Glomerular endothelial cell (primary cell): Measurements from ENCODE around the gene DUSP10. TPM values are rescaled to one million over a fixed set of nuclear protein-coding genes. Genes with fewer than 3 reads are reported as not detected.

Experiments
- DNase-seq: peaks from one replicate; pipeline ENCODE4 v3.0.0-alpha.2; 2011; ENCODE audit warnings: low read depth, low spot score; ENCODE audit errors: extremely low read depth
- total RNA-seq: library from RNA; depleted of rRNA; stranded (reverse); fragments of >200 nt; gene quantifications from 2 replicates; pipeline ENCODE4 v1.2.3, GENCODE V29; 2015

Gene DUSP10
- total RNA-seq, 1 donor from 2014 or later = 5.4 TPM

DNA sequence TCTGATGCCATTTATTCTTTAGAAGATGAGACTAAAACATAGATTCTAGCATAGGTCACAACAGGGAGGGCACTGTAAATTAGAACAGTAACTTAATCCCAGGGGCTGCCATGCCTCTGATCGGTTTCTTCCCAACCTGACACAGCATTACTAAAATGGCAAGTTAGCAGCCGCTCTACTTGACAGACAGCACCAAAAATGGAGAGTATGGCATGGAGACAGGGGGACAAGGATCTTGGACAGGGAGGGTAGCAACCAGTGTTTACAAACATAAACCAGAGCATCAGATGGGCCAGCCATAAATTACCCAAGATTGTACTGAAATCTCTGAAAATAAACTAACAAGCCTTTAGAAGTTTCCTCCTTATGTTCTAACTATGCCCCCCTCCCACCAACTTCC lies 5.9 kb downstream of the DUSP10 start:
- DNase-seq = no peak

DNA sequence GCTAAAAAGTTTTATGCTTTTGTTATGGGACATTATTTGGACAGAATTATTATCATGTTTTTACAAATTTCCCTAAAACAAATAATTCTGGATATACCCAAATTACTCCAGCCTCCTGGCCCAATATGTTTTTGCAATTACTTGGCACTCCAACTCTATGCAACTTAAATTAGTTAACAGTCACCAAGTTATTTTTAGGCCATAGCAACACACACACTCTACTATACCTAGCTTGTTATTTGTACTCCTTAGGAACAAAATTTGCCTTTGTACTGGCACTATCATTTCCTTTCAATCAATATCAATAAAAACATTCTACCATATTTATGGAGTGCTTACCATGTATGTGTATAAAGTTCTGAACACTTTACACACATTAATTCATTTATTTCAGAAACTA lies 7.7 kb downstream of the DUSP10 start:
- DNase-seq = no peak

DNA sequence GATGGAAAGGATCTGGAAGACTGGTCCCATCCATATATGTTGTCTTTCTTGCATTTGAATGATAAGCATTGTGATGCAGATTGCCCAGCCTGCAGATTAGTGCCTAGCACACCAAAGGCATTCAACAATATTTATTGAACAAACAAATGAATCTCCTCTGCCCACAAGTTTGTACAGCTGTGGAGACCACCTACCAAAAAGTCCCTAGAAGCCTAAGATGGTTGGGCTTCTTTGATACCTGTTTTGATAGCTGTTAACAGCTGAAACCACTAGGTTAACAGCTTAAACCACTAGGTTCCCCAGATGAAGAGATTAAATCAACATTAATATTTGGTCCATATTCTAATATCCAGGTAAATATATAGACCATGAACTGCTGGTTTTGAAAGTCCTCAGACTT lies 9.8 kb downstream of the DUSP10 start:
- no peak for DNase-seq

DNA sequence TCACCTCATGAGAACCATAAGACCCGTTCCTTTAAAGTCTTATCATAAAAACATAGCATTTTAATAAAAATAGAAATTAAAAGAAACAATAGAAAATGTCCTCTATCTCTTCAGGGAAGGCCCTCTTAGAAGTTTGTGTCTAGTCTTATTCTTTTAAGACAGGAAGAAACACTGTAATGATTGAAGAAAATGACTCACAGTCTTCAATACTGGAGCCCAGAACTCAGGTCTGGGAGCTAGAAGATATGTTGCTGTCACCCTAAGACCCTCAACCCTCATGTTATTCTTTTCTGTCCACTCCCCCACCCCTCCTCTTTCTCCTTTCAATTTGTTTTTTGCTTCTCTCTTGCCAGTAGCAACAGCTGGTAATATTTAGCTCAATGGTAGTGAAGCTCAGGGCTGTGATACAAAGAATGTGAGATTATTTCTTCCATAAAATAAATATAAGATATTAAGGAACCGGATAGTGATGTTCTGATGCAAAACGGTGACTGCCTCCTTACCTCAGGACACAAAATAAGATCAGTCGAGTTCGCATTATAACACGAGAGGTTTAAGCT lies 12.0 kb downstream of the DUSP10 start:
- no peak for DNase-seq

DNA sequence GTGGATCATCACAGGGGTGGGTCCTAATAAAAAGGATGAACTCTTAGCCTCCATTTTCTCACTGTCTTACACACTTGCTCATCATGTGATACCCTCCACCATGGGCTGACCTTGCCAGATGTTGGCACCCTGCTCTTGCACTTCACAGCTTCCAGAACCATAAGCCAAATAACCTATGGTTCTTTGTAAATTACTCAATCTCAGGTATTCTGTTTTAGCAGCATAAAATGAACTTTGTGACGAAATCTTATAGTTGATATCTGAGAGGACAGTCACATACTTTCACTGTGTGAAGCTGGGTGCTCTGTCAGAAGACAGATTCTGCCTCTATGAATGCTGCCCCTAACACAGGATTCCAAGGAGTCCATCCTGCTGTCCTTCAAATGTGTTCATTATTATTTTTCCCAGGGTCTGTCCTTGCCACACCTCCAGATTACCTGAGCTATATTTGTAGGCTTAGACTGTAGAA lies 13.8 kb downstream of the DUSP10 start:
- no peak for DNase-seq

DNA sequence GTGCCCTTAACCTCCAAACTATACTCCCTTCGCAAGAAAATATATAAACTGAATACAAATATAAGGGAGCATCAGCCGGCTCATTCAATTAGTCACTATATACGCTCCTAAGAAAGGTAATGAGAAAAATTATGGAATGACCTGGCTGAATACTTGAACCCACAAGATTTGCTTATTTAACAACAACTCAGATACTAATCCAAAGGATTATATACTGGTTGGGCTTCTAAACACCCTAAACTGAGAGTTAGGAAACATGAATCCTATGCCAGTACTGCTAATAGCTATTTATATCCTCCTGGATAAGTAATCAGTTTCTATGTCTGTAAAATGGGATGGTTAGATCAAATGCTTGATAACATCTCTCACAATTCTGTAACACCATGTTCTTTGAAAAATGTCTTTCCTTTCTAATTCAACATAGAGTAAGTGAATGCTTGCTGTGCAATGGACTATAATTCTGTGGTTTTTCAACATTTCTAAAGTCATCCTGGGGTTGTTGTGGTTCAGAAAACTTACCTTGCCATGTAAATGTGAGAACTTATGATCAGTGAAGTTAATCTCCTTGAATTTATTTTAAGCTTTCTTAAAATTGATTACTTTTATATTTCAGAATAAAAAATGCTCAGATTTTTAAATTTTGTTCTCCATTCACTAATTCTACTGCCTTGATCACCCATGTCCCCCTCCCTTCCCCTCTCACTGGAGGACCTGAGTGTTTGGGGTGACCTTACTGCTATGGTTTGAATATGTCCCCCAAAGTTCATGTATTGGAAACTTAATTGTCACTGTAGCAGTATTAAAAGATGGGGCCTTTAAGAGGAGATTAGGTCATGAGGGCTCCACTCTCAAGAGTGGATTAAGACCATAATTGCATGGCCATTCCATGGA lies 14.5 kb downstream of the DUSP10 start:
- DNase-seq = no peak

DNA sequence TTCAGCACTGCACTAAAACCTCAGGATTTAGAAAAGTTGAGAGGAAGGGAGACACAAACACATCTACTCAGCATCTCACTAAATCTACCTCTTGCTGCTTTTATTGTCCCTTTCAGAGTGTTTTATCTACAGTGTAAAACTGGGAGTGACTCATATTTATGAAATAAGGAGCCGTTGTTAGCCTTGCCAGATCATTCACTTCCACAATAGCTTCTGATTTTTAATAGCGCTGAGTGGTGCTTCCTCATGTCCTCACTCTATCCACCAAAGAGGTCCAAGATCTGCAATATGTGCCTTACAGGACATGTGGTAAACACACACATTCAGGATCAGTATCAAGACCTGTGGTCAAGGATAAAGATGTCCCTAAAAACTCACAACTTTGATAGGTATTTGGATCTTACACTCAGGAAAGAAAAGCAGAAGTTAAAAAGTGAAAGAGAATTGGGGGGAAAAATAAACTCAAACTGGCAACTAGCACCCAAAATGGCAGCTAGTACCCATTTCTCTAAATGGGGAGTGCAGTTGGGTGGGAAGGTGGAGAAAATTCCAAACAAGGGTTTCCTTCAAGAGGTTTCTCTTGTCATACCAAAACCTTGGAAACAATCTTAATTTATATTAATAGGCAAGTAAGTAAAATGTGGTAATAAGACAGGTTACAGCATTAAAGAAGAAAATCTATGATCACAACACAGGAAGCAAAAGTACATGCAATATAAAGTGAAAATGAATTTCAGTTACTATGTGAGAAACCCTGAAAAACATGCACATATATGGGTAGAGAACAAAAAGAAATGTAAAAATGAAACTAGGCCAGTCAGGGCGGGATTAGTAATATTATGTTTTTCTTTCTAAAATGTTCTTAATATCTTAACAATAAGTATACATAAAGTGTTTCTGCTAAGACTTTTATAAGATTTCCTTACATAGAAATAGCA lies 15.9 kb downstream of the DUSP10 start:
- no peak for DNase-seq

DNA sequence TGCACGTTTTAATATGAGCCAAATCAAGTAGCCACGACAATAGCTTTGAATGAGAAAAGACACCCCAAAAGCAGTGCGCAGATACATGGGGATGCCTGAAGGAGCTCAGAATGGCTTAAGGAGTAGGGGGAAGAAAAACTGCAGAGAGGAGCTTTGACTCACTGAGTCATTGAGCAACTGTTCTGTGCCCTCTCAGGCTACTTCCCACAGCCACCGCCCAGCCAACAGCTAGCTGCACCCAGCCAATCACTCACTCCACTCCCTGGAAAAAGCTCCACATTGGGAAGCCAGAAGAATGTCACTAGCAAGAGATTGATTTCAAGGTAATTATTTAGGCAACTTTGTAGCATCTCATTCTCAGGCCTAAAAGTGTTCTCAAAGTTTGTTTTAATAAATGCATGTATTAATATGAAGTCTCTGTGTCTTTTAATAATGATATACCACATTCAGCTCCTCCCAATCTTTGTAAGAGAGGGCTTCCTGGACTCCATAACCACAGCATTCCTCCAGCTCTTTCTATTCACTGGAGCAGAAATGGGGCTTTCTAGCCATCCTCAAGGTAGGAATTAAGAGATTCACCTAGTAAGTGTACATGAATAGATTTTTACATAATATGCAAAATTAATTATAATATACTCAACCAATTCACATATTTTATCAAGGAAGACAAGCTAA lies 16.8 kb downstream of the DUSP10 start:
- no peak for DNase-seq

DNA sequence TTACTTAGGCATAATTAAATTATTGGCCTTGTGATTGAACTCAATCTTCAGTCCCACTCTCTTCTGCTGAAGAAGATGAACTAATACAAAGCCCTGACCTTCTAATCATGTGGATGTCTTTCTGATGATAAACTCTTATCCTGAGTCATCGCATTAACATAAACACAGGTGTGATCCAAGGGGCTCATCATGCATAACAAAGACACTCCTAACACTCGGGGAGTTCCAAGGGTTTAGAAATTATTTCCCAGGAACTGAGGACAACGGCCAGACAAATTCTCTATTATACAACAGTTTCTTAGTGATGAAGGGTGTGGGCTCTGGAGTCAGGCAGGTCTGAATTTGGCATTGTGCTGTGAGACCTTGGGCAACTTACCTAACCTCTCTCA lies 18.0 kb downstream of the DUSP10 start:
- DNase-seq = no peak

DNA sequence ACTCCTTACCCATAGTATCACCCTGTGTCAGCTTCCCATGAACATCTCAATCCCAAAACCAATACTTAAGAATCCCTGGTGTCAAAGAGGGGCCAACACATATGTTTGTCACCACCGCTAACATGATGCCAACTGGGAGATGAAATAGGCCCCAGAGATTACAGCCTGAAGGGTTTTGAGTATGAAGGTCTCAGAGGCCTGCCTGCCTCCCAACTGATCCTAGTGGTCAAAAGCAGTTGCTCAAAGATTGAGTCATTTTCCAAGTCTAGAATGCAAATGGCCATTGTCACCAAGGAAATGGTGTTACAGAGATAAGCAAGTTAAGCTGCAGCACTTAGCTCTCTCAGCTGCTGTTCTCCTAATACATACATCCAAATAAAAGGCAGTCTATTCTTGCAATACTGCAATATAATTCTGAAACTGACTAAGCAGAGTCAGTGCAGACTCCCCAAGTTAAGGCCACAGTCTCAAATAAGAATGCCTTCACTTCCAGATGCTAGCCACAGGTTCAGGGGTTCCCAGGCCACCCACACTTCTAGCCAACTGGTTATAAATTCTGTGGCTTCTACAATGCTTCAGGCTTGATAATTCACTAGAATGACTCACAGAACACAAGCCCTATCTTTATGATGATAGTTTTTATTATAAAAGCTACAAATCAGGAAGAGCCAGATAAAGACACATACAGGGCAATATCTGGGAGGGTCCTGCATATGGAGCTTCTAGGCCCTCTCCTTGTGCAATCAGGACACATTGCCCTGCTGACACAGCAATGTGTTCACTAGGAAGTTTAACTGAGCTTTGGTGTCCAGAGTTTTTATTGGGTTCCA lies 18.7 kb downstream of the DUSP10 start:
- no peak for DNase-seq

DNA sequence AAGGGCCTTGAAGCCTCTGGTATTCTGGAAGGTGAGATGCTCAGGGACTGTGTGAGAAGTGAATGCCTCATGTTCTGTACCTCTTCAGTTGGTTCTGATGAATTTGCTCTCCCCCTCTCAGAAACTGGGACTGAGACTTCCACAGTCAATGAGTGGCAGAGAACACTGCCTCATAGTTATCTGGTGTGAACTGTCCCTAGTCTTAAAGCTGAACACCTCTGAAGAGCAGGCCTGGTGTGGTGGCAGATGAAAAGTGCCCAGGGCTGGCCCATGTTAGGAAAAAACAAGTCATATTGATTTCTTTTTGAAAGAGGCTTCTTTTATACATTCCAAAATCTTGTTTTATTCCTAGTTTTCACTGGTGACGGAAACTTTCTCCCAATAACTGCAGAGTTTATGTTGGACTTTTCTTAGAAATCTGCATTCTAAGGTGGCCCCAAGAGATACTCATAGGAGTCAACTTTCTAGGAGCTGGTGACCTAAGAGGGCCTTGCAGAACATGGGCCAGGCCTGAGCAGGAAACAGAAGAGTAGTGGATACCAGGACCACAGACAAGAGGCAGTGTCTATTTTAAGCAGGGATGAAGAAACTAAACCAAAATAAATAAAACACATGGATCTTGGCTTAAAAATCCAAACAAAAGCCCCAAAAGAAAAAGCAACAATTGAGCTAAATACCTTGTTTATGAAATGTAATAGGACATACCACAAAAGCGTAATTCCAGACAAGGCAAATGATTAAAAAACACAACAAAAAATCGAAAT lies 19.5 kb downstream of the DUSP10 start:
- DNase-seq = no peak

DNA sequence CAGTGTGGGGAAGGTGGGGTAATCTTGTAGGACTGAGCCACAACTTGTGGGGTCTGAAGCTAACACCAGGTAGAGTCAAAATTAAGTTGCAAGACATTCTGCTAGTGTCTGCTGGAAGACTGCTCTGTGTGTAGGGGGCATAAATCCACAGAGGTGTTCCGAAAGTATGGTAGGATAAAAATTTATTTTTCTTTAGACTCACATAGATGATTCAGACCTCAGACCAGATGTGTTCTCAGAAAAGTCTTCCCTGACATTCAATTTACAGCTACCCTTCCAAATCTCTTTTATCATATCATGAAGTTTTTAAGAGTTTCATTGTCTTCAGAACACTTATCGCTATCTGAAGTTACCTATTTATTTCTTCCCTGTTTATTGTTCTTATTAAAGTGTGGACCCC lies 21.3 kb downstream of the DUSP10 start:
- DNase-seq = no peak

DNA sequence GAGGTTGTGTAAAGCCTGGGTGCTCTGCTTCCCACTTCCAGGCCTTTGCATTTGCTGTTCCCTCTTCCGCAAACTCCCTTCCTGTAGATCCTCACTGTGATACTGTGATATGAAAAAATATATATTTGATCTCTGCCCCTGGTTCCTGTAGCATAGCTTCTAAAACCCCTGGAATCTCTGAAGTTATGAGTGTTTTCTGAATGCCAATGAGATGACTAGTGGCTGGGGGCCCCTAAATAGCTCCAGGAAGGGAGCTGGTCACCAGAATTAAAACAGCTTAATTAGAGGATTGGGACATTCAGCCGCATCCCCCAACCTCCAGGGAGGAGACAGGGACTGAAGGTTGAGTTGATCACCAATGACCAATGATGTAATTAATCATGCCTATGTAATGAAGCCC lies 21.9 kb downstream of the DUSP10 start:
- DNase-seq = no peak

DNA sequence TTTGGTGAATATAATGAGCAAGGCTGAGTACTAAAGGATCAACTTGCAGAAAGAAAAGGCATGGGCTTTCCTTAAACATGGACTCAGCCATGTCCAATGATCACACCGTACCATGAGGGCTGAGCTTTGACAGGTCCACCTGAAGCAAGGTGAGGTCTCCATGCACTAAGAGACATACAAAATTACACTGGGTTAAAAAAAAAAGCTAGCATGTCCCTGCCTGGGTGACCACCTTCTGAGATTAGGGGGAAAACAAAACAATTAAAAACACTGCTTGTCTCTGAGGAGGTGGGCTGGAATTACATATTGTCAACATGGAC lies 22.7 kb downstream of the DUSP10 start:
- DNase-seq = no peak

DNA sequence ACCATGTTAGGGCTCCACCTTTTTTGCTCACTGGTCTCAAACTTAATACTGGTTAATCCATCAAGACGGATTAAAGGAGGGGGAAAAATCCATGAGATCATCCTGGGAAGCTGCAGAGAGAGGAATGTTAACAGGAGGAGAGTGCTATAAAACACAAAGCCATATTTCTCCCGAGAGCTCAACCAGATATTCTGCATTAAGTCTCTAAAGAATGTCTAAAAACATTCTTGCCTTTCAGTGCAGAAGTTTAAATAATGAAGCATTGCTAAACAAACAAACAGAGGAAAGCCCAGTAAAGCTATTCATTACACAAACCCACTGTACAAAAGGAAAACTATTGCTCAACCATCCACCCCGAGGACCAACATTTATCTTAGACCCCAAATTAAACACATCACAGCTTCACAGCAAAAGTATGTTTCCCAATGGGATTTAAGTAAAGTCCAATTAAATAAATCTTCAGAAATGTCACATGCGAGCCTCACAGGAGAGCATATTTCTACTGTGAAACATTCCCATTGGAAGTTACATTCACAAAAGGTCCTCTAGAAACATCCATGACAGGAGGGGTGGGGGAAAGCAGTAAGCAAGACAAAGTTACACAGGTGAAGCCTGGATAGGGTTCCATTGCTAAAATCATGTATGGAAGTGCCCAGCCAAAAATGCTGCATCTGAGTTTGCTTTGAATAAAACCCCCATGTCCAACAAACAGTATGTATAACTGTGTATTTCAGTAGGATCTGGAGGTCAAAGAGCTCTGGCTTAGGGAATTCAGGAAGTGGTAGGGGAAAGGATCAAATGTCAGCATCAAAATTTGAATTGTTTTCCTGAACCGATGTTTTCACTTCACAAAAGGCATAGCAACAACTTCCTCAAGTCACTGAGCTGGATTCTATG lies 23.3 kb downstream of the DUSP10 start:
- DNase-seq = no peak

DNA sequence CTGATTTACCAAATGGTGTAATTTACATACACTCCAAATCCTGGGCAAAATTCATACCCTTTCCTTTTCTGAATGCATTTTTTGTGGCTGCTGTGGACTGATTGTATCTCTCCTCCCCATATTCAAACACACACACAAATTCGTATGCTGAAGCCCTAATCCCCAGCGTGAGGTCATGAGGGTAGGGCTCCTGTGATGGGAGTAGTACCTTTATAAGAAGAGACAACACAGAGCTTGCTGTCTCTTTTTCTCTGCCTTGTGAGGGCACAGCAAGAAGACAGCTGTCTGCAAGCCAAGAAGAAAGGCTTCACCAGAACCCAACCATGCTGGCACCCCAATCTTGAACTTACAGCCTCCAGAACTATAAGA lies 24.4 kb downstream of the DUSP10 start:
- no peak for DNase-seq

DNA sequence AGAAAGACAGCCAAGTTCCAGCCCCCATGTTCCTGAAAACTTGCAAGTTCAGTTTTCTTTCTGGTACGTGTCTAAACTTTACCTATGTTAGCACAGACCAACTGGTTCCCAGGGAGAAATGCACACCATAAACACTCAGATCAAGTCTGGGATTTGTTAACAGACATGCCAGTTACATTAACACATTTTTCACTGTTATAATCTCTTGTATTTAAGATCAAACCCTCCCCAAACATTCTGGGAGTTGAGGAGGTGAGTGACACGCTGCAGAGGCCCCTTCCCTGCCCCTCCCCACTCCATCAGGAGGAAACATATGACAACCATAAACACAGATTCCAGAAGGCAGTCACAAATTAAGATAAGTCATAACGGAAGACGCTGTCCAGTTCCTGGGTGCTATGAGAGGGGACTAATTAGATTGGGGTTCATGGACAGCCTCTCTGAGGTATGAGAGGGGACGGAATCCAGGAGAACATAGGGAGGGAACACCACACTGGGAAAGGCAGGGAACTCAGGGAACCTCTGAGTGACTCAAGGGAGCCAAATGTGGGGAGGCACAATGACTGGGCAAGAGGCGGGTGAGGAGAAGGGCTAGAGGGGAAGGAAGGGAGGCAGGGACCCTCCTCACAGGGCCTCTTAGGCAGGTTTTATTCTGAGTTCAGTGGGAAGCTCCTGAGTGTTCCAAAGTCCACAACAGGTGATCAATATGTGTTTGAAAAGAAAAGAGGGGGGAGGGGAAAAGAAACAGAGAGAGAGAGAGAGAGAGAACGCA lies 25.0 kb downstream of the DUSP10 start:
- DNase-seq = no peak
